HepG2 (cell line): ENCODE data around the gene ZC3H14. TPM values are rescaled to one million over a fixed set of nuclear protein-coding genes. Genes with fewer than 3 reads are reported as not detected.

Source experiments
- ATF7 ChIP-seq, 2 experiments: fragments of 450-650 bp in 1 of 2; sonication (generic) in 1 of 2; formaldehyde crosslinking in 1 of 2; IDR thresholded peaks; 2 replicates each; pipeline versions ENCODE4 v1.4.0 to v1.6.1; 2016 to 2020; ENCODE audit warnings: antibody characterized with exemption in 1 of 2, mild to moderate bottlenecking in 1 of 2, missing genetic modification reagents in 1 of 2
- CBFB ChIP-seq: sonication (generic); formaldehyde crosslinking; IDR thresholded peaks from 2 replicates; pipeline ENCODE4 v1.4.0; 2020; ENCODE audit warnings: missing genetic modification reagents
- ELF3 ChIP-seq: IDR thresholded peaks from 2 replicates; pipeline ENCODE4 v1.6.1; 2016; ENCODE audit warnings: missing genetic modification reagents, missing compliant biosample characterization
- ETS1 ChIP-seq: sonication (generic); formaldehyde crosslinking; IDR thresholded peaks from 2 replicates; pipeline ENCODE4 v1.4.0; 2020; ENCODE audit warnings: missing genetic modification reagents
- GATAD1 ChIP-seq: IDR thresholded peaks from 2 replicates; pipeline ENCODE4 v1.6.1; 2016; ENCODE audit warnings: missing genetic modification reagents, missing compliant biosample characterization
- IKZF1 ChIP-seq: fragments of 450-650 bp; IDR thresholded peaks from 2 replicates; pipeline ENCODE4 v1.7.1; 2016
- KAT8 ChIP-seq: IDR thresholded peaks from 2 replicates; pipeline ENCODE4 v1.6.1; 2016; ENCODE audit warnings: missing genetic modification reagents, missing compliant biosample characterization
- POLR2G ChIP-seq: fragments of 200-400 bp; formaldehyde crosslinking; IDR thresholded peaks from 2 replicates; pipeline ENCODE4 v1.6.1; 2018; ENCODE audit warnings: mild to moderate bottlenecking, low read depth, low read length, moderate library complexity
- TARDBP ChIP-seq: sonication (generic); formaldehyde crosslinking; IDR thresholded peaks from 2 replicates; pipeline ENCODE4 v1.8.0; 2022; ENCODE audit warnings: mild to moderate bottlenecking, missing genetic modification reagents
- ZBTB40 ChIP-seq, 2 experiments: fragments of 450-650 bp in 1 of 2; sonication (generic) in 1 of 2; formaldehyde crosslinking in 1 of 2; IDR thresholded peaks; 2 replicates each; pipeline versions ENCODE4 v1.6.1 to v1.8.0; 2016 to 2022; ENCODE audit warnings: antibody characterized with exemption in 1 of 2, mild to moderate bottlenecking in 1 of 2, missing genetic modification reagents in 1 of 2
- ZFP36 ChIP-seq: fragments of 150-350 bp; IDR thresholded peaks from 2 replicates; pipeline ENCODE4 v1.6.1; 2018; ENCODE audit warnings: borderline replicate concordance, low read length, low read depth; ENCODE audit not compliant: partially characterized antibody
- ZFP36L2 ChIP-seq: sonication (generic); formaldehyde crosslinking; IDR thresholded peaks from 2 replicates; pipeline ENCODE4 v1.4.0; 2020; ENCODE audit warnings: missing genetic modification reagents
- ZNF234 ChIP-seq: sonication (generic); formaldehyde crosslinking; conservative IDR thresholded peaks from 2 replicates; pipeline ENCODE4 v1.5.1; 2020; ENCODE audit warnings: mild to moderate bottlenecking, missing genetic modification reagents
- ZNF652 ChIP-seq: IDR thresholded peaks from 2 replicates; pipeline ENCODE4 v1.6.1; 2016; ENCODE audit warnings: low read depth, borderline replicate concordance
- ZNF7 ChIP-seq: IDR thresholded peaks from 2 replicates; pipeline ENCODE4 v1.6.1; 2016; ENCODE audit warnings: missing biosample characterization, missing genetic modification reagents
- polyA plus RNA-seq, 8 experiments: library from polyadenylated mRNA; depleted of rRNA in 3 of 8; stranded (reverse) in 7 of 8; unstranded in 1 of 8; fragments of >200 nt; fragmentation: Illumina TruSeq in 4 of 8; extraction: Trizol in 4 of 8; gene quantifications; 2 replicates each; pipeline versions ENCODE4 v1.2.1 to v1.2.3, GENCODE V29; 2011 to 2016; ENCODE audit warnings: low read depth in 4 of 8, missing spikeins in 1 of 8, mixed read lengths in 1 of 8; ENCODE audit not compliant: insufficient read depth in 1 of 8
- total RNA-seq, 5 experiments: library from RNA; depleted of rRNA; stranded (reverse); fragments of >200 nt; fragmentation: Illumina TruSeq; extraction: Trizol; gene quantifications; 2 replicates each; pipeline ENCODE4 v1.2.3, GENCODE V29; 2016; ENCODE audit warnings: low read depth in 1 of 5
- TF ChIP-seq, protein P1 (sequence below): sonication (generic); formaldehyde crosslinking; conservative IDR thresholded peaks from 2 replicates; pipeline ENCODE4 v1.4.0; 2020; ENCODE audit warnings: missing genetic modification reagents

Gene ZC3H14
- total and polyA plus RNA-seq, 2 of the 13 experiments (the other 11 are each of a cell fraction or from before 2014, with no cell fraction given), result 65.1 to 67.5 TPM

- TF ChIP-seq ZBTB40 (IDR thresholded peaks at IDR 0.05) (no peak), ZBTB40 (CRISPR knock-in tag; IDR thresholded peaks at IDR 0.05) (peak; percentile 92), ZFP36L2 (CRISPR knock-in tag) (no peak), CBFB (CRISPR knock-in tag) (no peak; the same call in none of the 2 replicates), KAT8 (CRISPR knock-in tag) (peak; percentile 74), ZNF652 (CRISPR knock-in tag) (no peak), ATF7 (IDR thresholded peaks at IDR 0.05) (no peak), ATF7 (CRISPR knock-in tag; IDR thresholded peaks at IDR 0.05) (peak; percentile 54; the same call in 1 of the 2 replicates), TARDBP (CRISPR knock-in tag) (no peak), ETS1 (no peak; the same call in 1 of the 2 replicates), IKZF1 (no peak), ZNF234 (peak; percentile 85; the same call in 1 of the 2 replicates), ZNF7 (CRISPR knock-in tag) (no peak), ZFP36 (no peak), POLR2G (peak; percentile 84), GATAD1 (peak; percentile 82; the same call in 1 of the 2 replicates), ELF3 (CRISPR knock-in tag) (peak; percentile 34; the same call in 1 of the 2 replicates)
- TF ChIP-seq, protein P1, sequence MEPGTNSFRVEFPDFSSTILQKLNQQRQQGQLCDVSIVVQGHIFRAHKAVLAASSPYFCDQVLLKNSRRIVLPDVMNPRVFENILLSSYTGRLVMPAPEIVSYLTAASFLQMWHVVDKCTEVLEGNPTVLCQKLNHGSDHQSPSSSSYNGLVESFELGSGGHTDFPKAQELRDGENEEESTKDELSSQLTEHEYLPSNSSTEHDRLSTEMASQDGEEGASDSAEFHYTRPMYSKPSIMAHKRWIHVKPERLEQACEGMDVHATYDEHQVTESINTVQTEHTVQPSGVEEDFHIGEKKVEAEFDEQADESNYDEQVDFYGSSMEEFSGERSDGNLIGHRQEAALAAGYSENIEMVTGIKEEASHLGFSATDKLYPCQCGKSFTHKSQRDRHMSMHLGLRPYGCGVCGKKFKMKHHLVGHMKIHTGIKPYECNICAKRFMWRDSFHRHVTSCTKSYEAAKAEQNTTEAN (CRISPR knock-in tag), result 0 out of 2 replicates have a peak, but pooled peaks have one; percentile 38
Observed at GRCh38 chr14:88562831-88563686, at the start of gene ZC3H14 (continued).
